ENCODE data around the gene PPP2R5A. TPM values are rescaled to one million over a fixed set of nuclear protein-coding genes. Genes with fewer than 3 reads are reported as not detected.

Gene PPP2R5A
- total and polyA plus RNA-seq, 2 of the 8 experiments (the other 6 are each of a cell fraction or from before 2014, with no cell fraction given), result 14.6 to 36.3 TPM

- TF ChIP-seq TAF1 (IDR thresholded peaks at IDR 0.05; ENCODE audit: low read depth, low read length), result no peak
- TF ChIP-seq KDM1A (IDR thresholded peaks at IDR 0.05; ENCODE audit: borderline replicate concordance, low read length), result no peak
- TF ChIP-seq JUND (IDR thresholded peaks at IDR 0.05; ENCODE audit: low read length), result no peak
- TF ChIP-seq KDM4A (IDR thresholded peaks at IDR 0.05; ENCODE audit: low read depth, low read length, severe bottlenecking), result no peak
- TF ChIP-seq RXRA (IDR thresholded peaks at IDR 0.05; ENCODE audit: insufficient read depth, low read depth, low read length), result no peak
These were observed 125.1 kb downstream of the PPP2R5A start (continued) for GRCh38 chr1:212410231-212410820.

Small RNA genes within 50 kb of the gene (small RNA-seq; reads per million reads assigned to genes)
- not detected for gene SNORA16B (ENCODE audit: insufficient read depth)

Other genes with a start within 250 kb of the PPP2R5A start
- 22.4 and 24.3 TPM in 2 replicates for gene INTS7, start 249.9 kb upstream of the PPP2R5A start, total RNA-seq (2021; fragmentation: NEBNext Ultra II Directional; extraction: Animal tissue kit (Norgen Biotek cat#: 25700))
- 8.9 and 15.2 TPM in 2 replicates for gene INTS7, start 249.9 kb upstream of the PPP2R5A start, polyA plus RNA-seq (2011; rRNA removed)
- 46.9 and 48.7 TPM in 2 replicates for gene DTL, start 249.7 kb upstream of the PPP2R5A start, total RNA-seq (2021; fragmentation: NEBNext Ultra II Directional; extraction: Animal tissue kit (Norgen Biotek cat#: 25700))
- gene DTL, start 249.7 kb upstream of the PPP2R5A start, polyA plus RNA-seq (2011; rRNA removed), result 31.0 and 36.0 TPM in 2 replicates
- gene PACC1, start 129.5 kb downstream of the PPP2R5A start, total RNA-seq (2021; fragmentation: NEBNext Ultra II Directional; extraction: Animal tissue kit (Norgen Biotek cat#: 25700)), result 16.7 and 18.8 TPM in 2 replicates
- 20.8 and 23.5 TPM in 2 replicates for gene PACC1, start 129.5 kb downstream of the PPP2R5A start, polyA plus RNA-seq (2011; rRNA removed)
- gene NENF, start 147.5 kb downstream of the PPP2R5A start, total RNA-seq (2021; fragmentation: NEBNext Ultra II Directional; extraction: Animal tissue kit (Norgen Biotek cat#: 25700)), result 27.0 and 28.5 TPM in 2 replicates
- 22.1 and 28.0 TPM in 2 replicates for gene NENF, start 147.5 kb downstream of the PPP2R5A start, polyA plus RNA-seq (2011; rRNA removed)